K562 (cell line): ENCODE data around the gene NT5DC4. TPM values are rescaled to one million over a fixed set of nuclear protein-coding genes. Genes with fewer than 3 reads are reported as not detected.

Experiments
- ARID1B ChIP-seq: fragments of 450-650 bp; IDR thresholded peaks from 2 replicates; pipeline ENCODE4 v1.6.1; 2016; ENCODE audit warnings: antibody characterized with exemption, mild to moderate bottlenecking, inconsistent platforms
- C11orf30 ChIP-seq: fragments of 450-650 bp; IDR thresholded peaks from 2 replicates; pipeline ENCODE4 v1.6.1; 2016; ENCODE audit warnings: low read depth, mild to moderate bottlenecking
- CBX2 ChIP-seq: fragments of 200-600 bp; sonication (generic); IDR thresholded peaks from one replicate; pipeline ENCODE4 v1.6.1; 2012; ENCODE audit warnings: mild to moderate bottlenecking, low read length, inconsistent platforms; ENCODE audit not compliant: insufficient read depth, poor library complexity, severe bottlenecking
- GABPA ChIP-seq: fragments of 200-800 bp; sonication (Bioruptor generic); conservative IDR thresholded peaks from 2 replicates; pipeline ENCODE4 v1.6.1; 2016; ENCODE audit warnings: low read depth, missing genetic modification characterization, missing compliant biosample characterization
- ILK ChIP-seq: fragments of 450-650 bp; IDR thresholded peaks from 2 replicates; pipeline ENCODE4 v1.6.1; 2016; ENCODE audit warnings: missing genetic modification characterization, low read depth, mild to moderate bottlenecking, missing compliant biosample characterization, moderate library complexity, borderline replicate concordance
- KDM1A ChIP-seq, 2 experiments: fragments of 450-650 bp; IDR thresholded peaks; 2 replicates each; pipeline ENCODE4 v1.6.1; 2016; ENCODE audit warnings: mild to moderate bottlenecking in 2 of 2
- MAFK ChIP-seq: IDR thresholded peaks from 2 replicates; pipeline ENCODE4 v1.6.1; 2011; ENCODE audit warnings: low read length, improper control_type of control experiment
- MCM7 ChIP-seq, 2 experiments: fragments of 450-650 bp; IDR thresholded peaks; 2 replicates each; pipeline ENCODE4 v1.6.1; 2016 to 2018
- RERE ChIP-seq: sonication (generic); formaldehyde crosslinking; IDR thresholded peaks from 2 replicates; pipeline ENCODE4 v1.8.0; 2023; ENCODE audit warnings: missing genetic modification reagents, mild to moderate bottlenecking, borderline replicate concordance
- RHOXF2B ChIP-seq: fragments of 250-450 bp; sonication (Bioruptor Pico); conservative IDR thresholded peaks from 2 replicates; pipeline ENCODE4 v1.5.1; 2021
- SREBF1 ChIP-seq: fragments of 150-350 bp; IDR thresholded peaks from 2 replicates; pipeline ENCODE4 v1.6.1; 2014; ENCODE audit warnings: antibody characterized with exemption, low read depth, low read length, borderline replicate concordance
- TCF3 ChIP-seq: sonication (generic); formaldehyde crosslinking; IDR thresholded peaks from 2 replicates; pipeline ENCODE4 v1.4.0; 2020; ENCODE audit warnings: mild to moderate bottlenecking, missing genetic modification reagents
- TCF7L2 ChIP-seq: fragments of 150-350 bp; IDR thresholded peaks from 2 replicates; pipeline ENCODE4 v1.6.1; 2016; ENCODE audit warnings: low read depth, mild to moderate bottlenecking, low read length, moderate library complexity
- ZNF707 ChIP-seq: fragments of 250-450 bp; sonication (Bioruptor Pico); conservative IDR thresholded peaks from 2 replicates; pipeline ENCODE4 v1.8.0; 2022; ENCODE audit warnings: inconsistent platforms, mild to moderate bottlenecking, moderate library complexity
- polyA plus RNA-seq, 8 experiments: library from polyadenylated mRNA; depleted of rRNA in 4 of 8; stranded (reverse) in 5 of 8; unstranded in 3 of 8; fragments of >200 nt; fragmentation: Nextera tagmentation in 2 of 8; fragmentation: Illumina TruSeq in 1 of 8; extraction: Ambion mirVana in 2 of 8; extraction: Trizol in 1 of 8; gene quantifications; 2 replicates each; pipeline versions ENCODE4 v1.2.1 to v1.2.3, GENCODE V29; 2011 to 2014; ENCODE audit warnings: inconsistent platforms in 1 of 8, missing spikeins in 1 of 8
- total RNA-seq, 7 experiments: library from RNA; depleted of rRNA in 6 of 7; stranded (reverse); fragments of >200 nt in 6 of 7; fragmentation: Illumina TruSeq in 2 of 7; extraction: Trizol in 2 of 7; gene quantifications; 2 replicates each; pipeline versions ENCODE4 v1.2.1 to v1.2.3, GENCODE V29; 2011 to 2021; ENCODE audit warnings: low replicate concordance in 1 of 7
- TF ChIP-seq, protein P1 (sequence below): fragments of 450-650 bp; formaldehyde crosslinking; IDR thresholded peaks from 2 replicates; pipeline ENCODE4 v1.4.0; 2022; ENCODE audit warnings: mild to moderate bottlenecking, moderate library complexity
- TF ChIP-seq, protein P2 (sequence below), 2 experiments: IDR thresholded peaks in 1 of 2; conservative IDR thresholded peaks in 1 of 2; 2 replicates each; pipeline ENCODE4 v1.6.1; 2016; ENCODE audit warnings: low read depth in 2 of 2, mild to moderate bottlenecking in 1 of 2, missing compliant biosample characterization in 1 of 2, missing genetic modification characterization in 1 of 2, moderate library complexity in 1 of 2
- TF ChIP-seq, protein P3 (sequence below): fragments of 450-650 bp; IDR thresholded peaks from one replicate; pipeline ENCODE4 v1.6.1; 2018; ENCODE audit warnings: mild to moderate bottlenecking, moderate library complexity; ENCODE audit not compliant: partially characterized antibody

Gene NT5DC4
- total and polyA plus RNA-seq, 9 of the 15 experiments (the other 6 are each of a cell fraction or from before 2014, with no cell fraction given), result 0.44 to 6.9 (median 2.5) TPM

GRCh38 chr2:112712903-112713584, 7.8 kb upstream of the NT5DC4 start (continued):
- TF ChIP-seq, protein P1, sequence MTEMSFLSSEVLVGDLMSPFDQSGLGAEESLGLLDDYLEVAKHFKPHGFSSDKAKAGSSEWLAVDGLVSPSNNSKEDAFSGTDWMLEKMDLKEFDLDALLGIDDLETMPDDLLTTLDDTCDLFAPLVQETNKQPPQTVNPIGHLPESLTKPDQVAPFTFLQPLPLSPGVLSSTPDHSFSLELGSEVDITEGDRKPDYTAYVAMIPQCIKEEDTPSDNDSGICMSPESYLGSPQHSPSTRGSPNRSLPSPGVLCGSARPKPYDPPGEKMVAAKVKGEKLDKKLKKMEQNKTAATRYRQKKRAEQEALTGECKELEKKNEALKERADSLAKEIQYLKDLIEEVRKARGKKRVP (CRISPR knock-in tag), result no peak
- TF ChIP-seq MCM7 (IDR thresholded peaks at IDR 0.05), result no peak
- no peak for TF ChIP-seq ZNF707 (CRISPR knock-in tag)
- TF ChIP-seq, protein P2, sequence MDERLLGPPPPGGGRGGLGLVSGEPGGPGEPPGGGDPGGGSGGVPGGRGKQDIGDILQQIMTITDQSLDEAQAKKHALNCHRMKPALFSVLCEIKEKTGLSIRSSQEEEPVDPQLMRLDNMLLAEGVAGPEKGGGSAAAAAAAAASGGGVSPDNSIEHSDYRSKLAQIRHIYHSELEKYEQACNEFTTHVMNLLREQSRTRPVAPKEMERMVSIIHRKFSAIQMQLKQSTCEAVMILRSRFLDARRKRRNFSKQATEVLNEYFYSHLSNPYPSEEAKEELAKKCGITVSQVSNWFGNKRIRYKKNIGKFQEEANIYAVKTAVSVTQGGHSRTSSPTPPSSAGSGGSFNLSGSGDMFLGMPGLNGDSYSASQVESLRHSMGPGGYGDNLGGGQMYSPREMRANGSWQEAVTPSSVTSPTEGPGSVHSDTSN (CRISPR knock-in tag; IDR thresholded peaks at IDR 0.05; ENCODE audit: low read depth), result no peak
- TF ChIP-seq, protein P2 (tag; conservative IDR thresholded peaks at IDR 0.05; ENCODE audit: low read depth), result no peak
- no peak for TF ChIP-seq GABPA (tag)
- TF ChIP-seq ILK, result no peak
- TF ChIP-seq C11orf30, result no peak
- TF ChIP-seq RERE (CRISPR knock-in tag), result no peak
- peak; percentile 69 to 86 for TF ChIP-seq KDM1A (IDR thresholded peaks at IDR 0.05)
- no peak for TF ChIP-seq CBX2
- TF ChIP-seq TCF7L2, result no peak
- TF ChIP-seq RHOXF2B (CRISPR knock-in tag), result no peak
- TF ChIP-seq ARID1B, result peak; percentile 50; the same call in 1 of the 2 replicates
- TF ChIP-seq SREBF1, result no peak
- TF ChIP-seq TCF3 (CRISPR knock-in tag), result peak; percentile 29; the same call in 1 of the 2 replicates
- no peak for TF ChIP-seq MAFK
- TF ChIP-seq, protein P3, sequence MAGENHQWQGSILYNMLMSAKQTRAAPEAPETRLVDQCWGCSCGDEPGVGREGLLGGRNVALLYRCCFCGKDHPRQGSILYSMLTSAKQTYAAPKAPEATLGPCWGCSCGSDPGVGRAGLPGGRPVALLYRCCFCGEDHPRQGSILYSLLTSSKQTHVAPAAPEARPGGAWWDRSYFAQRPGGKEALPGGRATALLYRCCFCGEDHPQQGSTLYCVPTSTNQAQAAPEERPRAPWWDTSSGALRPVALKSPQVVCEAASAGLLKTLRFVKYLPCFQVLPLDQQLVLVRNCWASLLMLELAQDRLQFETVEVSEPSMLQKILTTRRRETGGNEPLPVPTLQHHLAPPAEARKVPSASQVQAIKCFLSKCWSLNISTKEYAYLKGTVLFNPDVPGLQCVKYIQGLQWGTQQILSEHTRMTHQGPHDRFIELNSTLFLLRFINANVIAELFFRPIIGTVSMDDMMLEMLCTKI, result no peak
